IPS-18c (cell line): ENCODE data around the gene KRTAP6-2.

Experiments
- H3K4me3 ChIP-seq: 2 replicates; pipeline ENCODE4 v1.7.0; 2013; ENCODE audit warnings: low read depth, mild to moderate bottlenecking, low read length, moderate library complexity; ENCODE audit not compliant: insufficient read depth
- H3K9me3 ChIP-seq: one replicate; pipeline ENCODE4 v1.6.1; 2013; ENCODE audit warnings: mild to moderate bottlenecking, low read length, moderate library complexity; ENCODE audit not compliant: control insufficient read depth, insufficient read depth

The KRTAP6-2 gene, protein sequence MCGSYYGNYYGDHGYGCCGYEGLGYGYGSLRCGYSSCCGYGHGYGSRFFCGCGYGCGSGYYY

DNA sequence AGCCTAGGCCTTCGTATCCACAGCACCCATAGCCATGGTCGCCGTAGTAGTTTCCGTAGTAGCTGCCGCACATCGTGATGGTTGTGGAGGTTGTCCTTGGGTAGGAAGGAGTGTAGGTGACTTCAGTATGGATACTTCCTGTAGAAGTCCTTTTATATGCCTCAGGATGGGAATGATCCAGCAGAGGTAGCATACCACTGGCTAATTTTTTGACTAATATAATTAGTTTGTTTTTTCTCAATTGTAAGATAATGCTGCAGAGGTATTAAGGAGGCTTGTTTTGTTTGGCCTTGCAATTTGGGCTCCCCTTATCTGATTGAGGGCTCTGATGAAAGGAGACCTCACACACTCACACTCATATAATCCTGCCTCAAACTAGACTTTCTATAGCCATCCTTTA is at the start of gene KRTAP6-2:
Gene KRTAP6-2, minus strand, starts transcription at position 101 of the 400 bp plus-strand sequence. Its CDS starts 28 bp downstream, at position 73.
- Histone ChIP-seq H3K9me3 (no peaks in the 10 kb centered on the region), H3K4me3 (no peak within 1 kb of the TSS)

DNA sequence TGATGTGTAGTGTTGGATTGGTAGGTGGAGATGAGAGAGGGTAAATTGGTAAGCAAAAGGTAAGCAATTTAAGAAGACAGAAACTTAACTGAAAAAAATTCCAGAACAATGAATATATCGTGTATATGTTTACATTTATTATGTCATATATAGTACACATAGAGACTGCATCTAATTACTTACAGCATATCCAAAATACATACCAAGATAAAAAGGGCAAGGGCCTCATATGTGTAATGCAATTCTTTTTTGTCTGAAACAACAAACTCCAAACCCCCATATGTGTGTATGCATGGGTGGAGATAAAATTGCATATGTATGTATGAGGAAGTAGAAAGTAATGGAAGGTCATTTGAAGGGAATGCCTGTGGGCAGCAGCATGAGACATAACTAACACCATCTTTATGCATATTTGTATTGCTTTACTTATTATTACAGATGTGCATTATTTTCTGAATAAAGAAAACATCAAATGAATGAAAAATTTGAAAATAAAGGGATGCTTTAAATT is 48.3 kb upstream of the KRTAP6-2 start:
- H3K9me3 ChIP-seq = no peaks in the 10 kb centered on the region
- no peak overlapping the region for H3K4me3 ChIP-seq

DNA sequence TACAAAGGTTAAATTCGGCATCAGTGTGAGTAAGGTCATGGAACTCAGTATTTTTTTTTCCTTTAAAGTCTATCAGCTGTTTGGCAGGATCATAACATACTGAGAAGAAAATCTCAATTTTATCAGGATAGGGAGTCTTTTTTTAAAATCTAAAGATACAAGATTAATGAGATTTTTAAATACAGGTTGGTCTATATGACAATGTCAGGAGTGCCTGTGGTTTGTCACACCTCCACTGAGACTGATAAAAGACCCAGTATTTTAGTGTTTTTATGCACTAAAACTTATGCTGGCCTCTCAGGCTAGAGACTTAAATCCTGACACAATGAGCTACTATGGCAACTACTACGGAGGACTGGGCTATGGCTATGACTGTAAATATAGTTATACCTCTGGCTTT is 43.9 kb upstream of the KRTAP6-2 start, which contains the start of gene KRTAP20-3:
Gene KRTAP20-3, plus strand, starts transcription at position 301 of the 400 bp plus-strand sequence.
- no peaks in the 10 kb centered on the region for H3K9me3 ChIP-seq
- no peak within 1 kb of the TSS for H3K4me3 ChIP-seq

DNA sequence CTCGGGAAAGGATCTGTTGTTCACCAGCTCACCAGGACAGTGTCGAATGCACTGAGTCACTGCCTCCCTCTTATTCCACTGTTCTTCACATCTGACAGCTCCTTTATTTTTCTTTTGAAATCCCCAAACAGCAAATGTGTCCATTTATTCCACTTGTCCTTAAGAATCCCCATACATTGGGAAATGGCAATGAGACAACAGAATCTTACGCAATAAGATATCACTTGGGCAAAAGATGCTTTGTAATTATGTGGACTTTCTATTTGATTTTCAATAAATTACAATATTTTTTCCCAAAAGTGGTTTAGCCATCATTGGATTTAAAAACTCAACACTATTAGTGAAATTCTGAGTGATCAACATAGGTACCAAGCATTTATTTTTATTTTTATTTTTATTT is 40.0 kb upstream of the KRTAP6-2 start:
- H3K4me3 ChIP-seq = no peak overlapping the region

DNA sequence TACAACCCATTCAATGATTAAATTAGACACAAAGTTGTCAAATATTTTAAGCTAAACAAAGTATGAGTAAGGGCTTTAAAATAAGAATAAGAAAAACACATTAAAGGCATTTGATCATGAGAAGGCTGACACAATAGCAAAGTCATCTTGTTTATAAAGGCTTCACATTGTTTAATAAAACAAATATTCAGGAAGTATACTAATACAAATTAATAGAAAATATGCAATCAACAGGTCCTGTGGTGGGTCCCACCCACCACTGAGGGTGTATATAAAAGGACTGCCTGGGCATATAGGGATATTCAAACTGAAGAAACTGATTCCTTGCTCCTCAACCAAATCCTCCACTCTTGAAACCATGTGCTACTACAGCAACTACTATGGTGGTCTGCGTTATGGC is 36.2 kb upstream of the KRTAP6-2 start, which contains the start of gene KRTAP20-2:
Gene KRTAP20-2, plus strand, starts transcription at position 301 of the 400 bp plus-strand sequence. Its CDS starts 58 bp downstream, at position 359.
- no peaks in the 10 kb centered on the region for H3K9me3 ChIP-seq
- no peak within 1 kb of the TSS for H3K4me3 ChIP-seq

More for the DNA sequence above, 40.0 kb upstream of the KRTAP6-2 start:
- no peaks in the 10 kb centered on the region for H3K9me3 ChIP-seq

DNA sequence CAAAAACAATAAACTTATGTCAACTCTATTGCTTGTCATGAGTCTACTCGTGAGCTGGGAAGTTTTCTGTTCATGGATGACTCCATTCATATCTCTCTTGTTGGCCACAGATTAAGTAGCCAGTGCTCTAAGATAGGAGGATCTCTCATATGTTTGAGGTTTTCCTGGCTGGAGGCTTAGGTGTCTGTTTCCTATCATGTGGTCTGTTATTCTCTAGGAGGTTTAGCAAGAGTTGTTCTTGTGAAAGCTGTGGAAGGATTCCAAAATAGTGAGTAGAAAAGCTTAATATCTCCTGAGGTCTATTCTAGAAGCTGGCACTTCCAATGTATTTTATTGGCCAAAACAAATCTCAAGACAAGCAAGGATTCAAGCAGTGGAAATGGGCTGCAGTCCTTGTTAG is 30.5 kb upstream of the KRTAP6-2 start:
- Histone ChIP-seq H3K9me3 (peaks cover 5% of the 10 kb centered on the region), H3K4me3 (no peak overlapping the region)

DNA sequence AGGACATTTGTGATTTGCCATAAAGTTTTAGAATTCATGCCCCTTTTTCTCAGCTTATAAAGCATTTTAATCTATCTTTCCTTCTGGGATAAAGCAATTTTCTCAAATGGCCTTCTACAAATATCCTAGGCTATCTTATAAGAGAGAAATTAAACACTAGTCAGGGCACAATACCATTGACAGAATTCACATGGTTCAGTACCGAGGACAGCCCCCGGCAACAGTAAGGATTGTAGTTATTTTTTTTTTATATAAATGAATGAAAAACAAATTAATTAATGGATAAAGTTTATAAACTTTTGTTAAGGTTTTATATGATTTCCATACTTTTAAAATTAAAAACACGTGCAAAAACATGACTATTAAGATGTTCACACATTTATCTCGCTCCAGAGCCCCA is 29.4 kb upstream of the KRTAP6-2 start:
- H3K9me3 ChIP-seq = peaks cover 7% of the 10 kb centered on the region
- no peak overlapping the region for H3K4me3 ChIP-seq

DNA sequence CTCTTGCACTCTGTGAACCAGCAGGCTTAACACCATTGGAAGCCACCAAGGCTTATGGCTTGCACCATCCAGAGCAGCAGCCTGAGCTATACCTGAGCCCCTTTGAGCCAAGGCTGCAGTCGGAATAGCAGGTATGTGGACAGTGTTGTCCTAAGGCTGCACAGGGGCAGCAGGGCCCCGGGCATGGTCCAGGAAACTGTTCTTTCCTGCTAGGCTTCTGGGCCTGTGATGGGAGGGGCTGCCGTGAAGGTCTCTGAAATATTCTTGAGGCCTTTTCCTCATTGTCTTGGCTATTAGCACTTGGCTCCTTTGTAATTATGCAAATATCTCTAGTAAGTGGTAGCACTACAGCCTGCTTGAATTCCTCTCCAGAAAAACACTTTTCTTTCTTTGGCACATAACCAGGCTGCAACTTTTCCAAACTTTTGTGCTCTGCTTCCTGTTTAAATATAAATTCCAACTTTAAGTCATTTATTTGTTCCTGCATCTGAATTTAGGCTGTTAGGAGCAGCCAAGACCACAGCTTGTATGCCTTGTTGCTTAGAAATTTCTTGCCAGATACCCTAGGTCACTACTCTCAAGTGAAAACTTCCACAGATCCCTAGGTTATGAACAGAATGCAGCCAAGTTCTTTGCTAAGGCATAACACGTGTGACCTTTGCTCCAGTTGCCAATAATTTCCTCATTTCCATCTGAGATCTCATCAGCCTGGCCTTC is 26.9 kb upstream of the KRTAP6-2 start:
- Histone ChIP-seq H3K9me3 (peaks cover 7% of the 10 kb centered on the region), H3K4me3 (no peak overlapping the region)

DNA sequence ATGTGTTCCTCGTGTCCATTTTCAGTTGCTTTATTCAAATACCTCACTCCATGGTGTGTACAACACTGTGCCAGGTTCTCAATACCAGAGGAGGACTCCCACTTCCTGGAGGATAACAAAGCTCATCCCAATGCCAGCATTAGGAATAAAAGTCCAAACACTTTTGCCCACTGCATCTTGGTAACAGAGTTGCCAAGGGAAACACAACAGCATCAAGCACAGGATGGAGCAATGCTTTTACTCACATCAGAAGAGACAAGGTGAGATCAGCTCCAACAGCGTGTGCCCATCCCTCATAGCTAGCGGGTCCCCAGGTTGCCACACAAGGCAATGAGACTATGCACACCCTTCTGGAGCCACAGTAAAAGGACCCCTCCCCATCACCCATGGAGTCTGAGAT is 24.7 kb upstream of the KRTAP6-2 start:
- H3K9me3 ChIP-seq = peaks cover 7% of the 10 kb centered on the region
- H3K4me3 ChIP-seq = no peak overlapping the region

DNA sequence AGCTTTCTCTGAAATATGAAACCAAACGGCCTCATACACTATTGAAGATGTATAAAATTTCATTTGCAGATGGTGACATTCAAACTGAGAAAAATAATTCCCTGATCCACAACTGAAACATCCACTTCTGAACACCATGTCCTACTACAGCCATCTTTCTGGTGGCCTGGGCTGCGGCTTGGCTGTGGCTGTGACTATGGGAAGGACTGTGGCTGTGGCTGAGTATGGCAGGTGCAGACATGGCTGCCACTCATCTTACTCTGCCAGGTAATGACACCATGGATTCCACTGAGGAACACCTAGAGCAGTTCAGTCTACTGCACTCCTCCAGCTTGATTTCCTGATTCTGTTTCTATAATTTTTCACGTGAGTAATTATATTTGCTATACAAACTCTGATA is 21.8 kb upstream of the KRTAP6-2 start, which contains the start of gene KRTAP20-4:
Gene KRTAP20-4, plus strand, starts transcription at position 106 of the 400 bp plus-strand sequence.
- peaks cover 7% of the 10 kb centered on the region for H3K9me3 ChIP-seq
- no peak within 1 kb of the TSS for H3K4me3 ChIP-seq

DNA sequence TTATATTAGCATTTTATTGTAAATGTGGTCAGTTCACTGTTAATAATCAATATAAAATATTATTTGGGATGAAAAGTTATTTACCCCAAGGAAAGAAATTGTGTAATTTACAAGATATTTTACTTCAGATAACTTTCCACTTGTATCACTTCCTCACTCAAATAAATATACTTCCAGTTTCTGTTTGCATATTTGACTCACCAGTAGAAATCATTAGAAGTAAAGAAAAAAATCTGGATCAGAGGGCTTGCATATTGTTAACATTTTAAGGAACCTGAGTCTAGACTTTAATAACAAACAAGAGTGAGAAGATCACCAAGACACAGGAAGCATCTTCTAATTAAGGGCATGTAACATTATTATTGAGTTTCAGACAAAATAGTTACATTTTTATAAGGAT is 21.4 kb upstream of the KRTAP6-2 start:
- H3K4me3 ChIP-seq = no peak overlapping the region
- peaks cover 7% of the 10 kb centered on the region for H3K9me3 ChIP-seq

DNA sequence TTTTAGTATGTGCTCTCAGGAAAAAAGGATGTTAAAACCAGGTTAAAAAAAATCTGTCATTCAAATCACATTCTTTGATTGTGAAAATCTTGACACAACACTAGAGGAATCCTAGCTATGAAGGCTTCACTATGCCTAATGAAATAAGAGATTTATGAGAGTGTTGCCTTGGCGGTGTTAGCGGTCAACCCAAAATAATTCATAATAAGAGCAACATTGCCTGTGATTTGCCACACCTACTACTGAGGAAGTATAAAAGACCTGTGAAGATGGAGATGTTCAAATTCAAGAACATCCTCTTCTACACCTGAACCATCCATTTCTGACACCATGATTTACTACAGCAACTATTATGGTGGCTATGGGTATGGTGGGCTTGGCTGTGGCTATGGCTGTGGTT is 17.4 kb upstream of the KRTAP6-2 start, which contains the start of gene KRTAP20-1:
Gene KRTAP20-1, plus strand, starts transcription at position 301 of the 400 bp plus-strand sequence. Its CDS starts 30 bp downstream, at position 331.
- Histone ChIP-seq H3K9me3 (no peaks in the 10 kb centered on the region), H3K4me3 (no peak within 1 kb of the TSS)

DNA sequence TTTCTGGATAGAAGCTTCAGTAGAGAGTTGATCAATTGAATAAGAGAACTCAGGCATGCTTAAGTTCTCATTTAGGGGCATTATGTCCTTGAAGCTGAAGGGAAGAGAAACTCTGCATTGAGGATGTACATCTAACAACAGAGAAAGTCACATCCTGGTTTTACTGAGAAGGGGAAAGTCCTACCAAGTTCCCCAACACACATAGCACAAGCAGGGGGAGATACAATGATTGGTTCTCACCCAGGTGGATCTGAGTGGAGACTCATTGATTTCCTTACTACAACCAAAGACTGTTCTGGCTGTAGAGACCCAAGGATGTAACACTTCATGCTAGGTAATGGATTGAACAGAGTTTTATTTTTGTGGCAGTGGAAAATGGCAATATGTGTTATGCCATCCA is 16.5 kb upstream of the KRTAP6-2 start:
- H3K9me3 ChIP-seq = no peaks in the 10 kb centered on the region

DNA sequence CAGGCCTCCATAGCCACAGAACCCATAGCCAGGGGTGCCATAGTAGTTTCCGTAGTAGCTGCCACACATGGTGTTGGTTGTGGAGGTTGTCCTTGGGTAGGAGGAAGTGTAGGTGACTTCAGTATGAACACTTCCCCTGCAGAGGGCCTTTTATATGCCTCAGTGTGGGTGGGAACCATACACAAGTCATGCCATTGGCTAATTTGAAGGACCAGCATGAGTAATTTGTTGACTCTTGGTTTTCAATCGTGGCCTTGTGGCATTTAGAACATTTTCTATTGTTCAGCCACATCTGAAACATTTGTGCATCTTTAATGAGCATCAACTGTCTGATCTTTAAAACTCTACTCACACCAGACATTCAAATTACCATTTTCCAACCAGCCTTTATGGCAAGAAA is 15.1 kb upstream of the KRTAP6-2 start, which contains the start of gene KRTAP6-1:
Gene KRTAP6-1, minus strand, starts transcription at position 95 of the 400 bp plus-strand sequence. Its CDS starts 26 bp downstream, at position 69.
- H3K4me3 ChIP-seq = no peak within 1 kb of the TSS
- H3K9me3 ChIP-seq = no peaks in the 10 kb centered on the region

More for the DNA sequence above, 16.5 kb upstream of the KRTAP6-2 start:
- no peak overlapping the region for H3K4me3 ChIP-seq

DNA sequence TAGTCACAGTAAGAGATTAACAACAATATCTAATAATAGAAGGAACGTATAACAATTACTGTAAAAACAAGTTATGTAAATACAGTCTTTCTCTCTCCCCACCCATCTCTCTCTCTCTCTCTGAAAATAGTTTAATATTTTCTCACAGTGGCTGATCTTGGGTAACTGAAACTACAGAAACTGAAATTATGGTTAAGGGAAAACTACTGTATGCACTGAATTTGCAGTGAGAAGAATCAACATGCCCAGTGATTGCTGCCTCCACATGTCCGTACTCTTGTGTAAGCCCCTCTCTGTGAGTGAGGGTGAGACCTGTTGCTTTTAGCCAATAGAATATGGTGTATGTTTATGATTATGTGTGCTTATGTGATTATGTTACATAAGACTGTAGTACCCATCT is 13.4 kb upstream of the KRTAP6-2 start:
- no peak overlapping the region for H3K4me3 ChIP-seq
- no peaks in the 10 kb centered on the region for H3K9me3 ChIP-seq

DNA sequence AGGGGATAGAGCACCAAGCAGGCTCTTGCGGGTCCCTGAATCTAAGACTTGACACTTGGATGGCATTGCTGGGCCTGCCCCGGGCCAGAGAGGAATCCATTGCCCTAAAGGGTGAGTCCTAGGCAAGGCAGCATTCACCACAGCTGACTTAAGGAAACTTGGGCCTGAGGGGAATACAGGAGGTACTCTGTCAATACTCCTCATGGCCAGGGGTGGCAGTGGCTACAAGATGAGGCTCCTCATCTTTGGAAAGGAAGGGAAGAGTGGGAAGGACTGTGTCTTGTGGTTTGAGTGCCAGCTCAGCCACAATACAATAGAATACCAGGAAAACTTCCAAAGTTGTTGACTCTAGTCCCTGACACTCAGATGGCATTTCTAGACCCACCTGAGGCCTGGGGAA is 7.3 kb upstream of the KRTAP6-2 start:
- H3K9me3 ChIP-seq = no peaks in the 10 kb centered on the region
- no peak overlapping the region for H3K4me3 ChIP-seq

DNA sequence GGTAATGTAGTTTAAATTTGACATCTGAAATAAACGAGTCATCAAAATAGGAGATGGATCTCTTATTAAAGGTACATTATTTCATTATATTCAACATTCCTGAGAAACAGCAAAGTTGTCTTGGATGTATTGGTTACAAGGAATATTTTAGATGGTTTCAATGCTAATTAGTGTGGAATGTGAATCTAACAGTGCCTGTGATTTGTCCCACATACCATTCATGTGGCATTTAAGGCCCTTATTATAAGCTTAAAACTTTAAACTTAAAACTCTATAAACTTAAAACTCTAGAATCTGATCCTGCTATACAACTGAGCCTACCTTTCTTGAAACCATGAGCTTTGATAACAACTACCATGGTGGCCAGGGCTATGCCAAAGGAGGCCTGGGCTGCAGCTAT is 2.1 kb upstream of the KRTAP6-2 start, which contains the start of gene KRTAP22-1:
Gene KRTAP22-1, plus strand, starts transcription at position 301 of the 400 bp plus-strand sequence.
- no peaks in the 10 kb centered on the region for H3K9me3 ChIP-seq
- H3K4me3 ChIP-seq = no peak within 1 kb of the TSS

DNA sequence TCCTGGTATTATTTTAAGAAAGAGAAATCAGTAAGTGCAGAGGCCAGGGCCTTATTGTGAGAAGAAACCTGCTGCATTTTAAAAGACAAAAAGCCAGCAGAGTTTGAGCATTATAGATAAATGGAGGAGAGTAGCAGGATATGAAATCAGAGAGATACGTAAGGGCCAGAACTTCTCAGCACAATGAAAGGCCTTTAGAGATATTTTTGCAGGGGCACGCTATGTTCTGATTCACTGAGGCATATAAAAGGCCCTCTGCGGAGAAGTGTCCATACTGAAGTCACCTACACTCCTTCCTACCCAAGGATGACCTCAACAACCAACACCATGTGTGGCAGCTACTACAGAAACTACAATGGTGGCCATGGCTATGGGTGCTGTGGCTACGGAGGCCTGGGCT is 6.6 kb downstream of the KRTAP6-2 start, which contains the start of gene KRTAP6-3:
Gene KRTAP6-3, plus strand, starts transcription at position 301 of the 400 bp plus-strand sequence. Its CDS starts 6 bp downstream, at position 307.
- Histone ChIP-seq H3K9me3 (no peaks in the 10 kb centered on the region), H3K4me3 (no peak within 1 kb of the TSS)
